HTR-8/SVneo (cell line): Measurements from ENCODE around the gene DCP2.
"Not testable (repeated sequence)": the region's sequence is repeated elsewhere in the genome, so short reads cannot be mapped to it uniquely, and the experiment has no call there.

ENCODE experiments used
- DNase-seq: peaks from one replicate; pipeline ENCODE4 v3.0.0; 2011; ENCODE audit warnings: low spot score, mixed read lengths; ENCODE audit not compliant: insufficient read length
- FAIRE-seq: peaks from 2 replicates; lab custom pipeline; 2011; peaks lifted over from hg19 to GRCh38; lab: Jason Lieb, UNC

Gene DCP2

GRCh38 chr5:112976432-112977309, at the start of gene DCP2:
TSS of gene DCP2 (plus strand) at chr5:112976798. CDS start at chr5:112976934, 136 bp downstream.
- peak; percentile 96 for FAIRE-seq
- DNase-seq: peak; percentile 98

GRCh38 chr5:112929336-112930081, 47.1 kb upstream of the DCP2 start:
- FAIRE-seq: no peak
- no peak for DNase-seq

GRCh38 chr5:112930082-112930344, 46.6 kb upstream of the DCP2 start:
- FAIRE-seq: no peak

GRCh38 chr5:112931473-112931872, 45.1 kb upstream of the DCP2 start:
- DNase-seq (peak; percentile 33), FAIRE-seq (no peak)

More at GRCh38 chr5:112930082-112930344, 46.6 kb upstream of the DCP2 start:
- DNase-seq: no peak

GRCh38 chr5:112933105-112933504, 43.5 kb upstream of the DCP2 start:
- DNase-seq (no peak), FAIRE-seq (no peak)

GRCh38 chr5:112933651-112934365, 42.8 kb upstream of the DCP2 start:
- DNase-seq: peak; percentile 8
- no peak for FAIRE-seq

- FAIRE-seq (no peak), DNase-seq (no peak)
These were observed 42.3 kb upstream of the DCP2 start for GRCh38 chr5:112934366-112934663.

GRCh38 chr5:112935675-112936074, 40.9 kb upstream of the DCP2 start:
- no peak for DNase-seq
- no peak for FAIRE-seq

GRCh38 chr5:112938286-112938685, 38.3 kb upstream of the DCP2 start:
- FAIRE-seq: no peak
- no peak for DNase-seq

- no peak for DNase-seq
- no peak for FAIRE-seq
These were observed 35.9 kb upstream of the DCP2 start for GRCh38 chr5:112940670-112941069.

GRCh38 chr5:112948458-112948857, 28.1 kb upstream of the DCP2 start:
- DNase-seq (no peak), FAIRE-seq (no peak)

GRCh38 chr5:112951124-112951702, 25.4 kb upstream of the DCP2 start:
- FAIRE-seq (no peak), DNase-seq (no peak)

- no peak for FAIRE-seq
- DNase-seq: no peak
These were observed 20.0 kb upstream of the DCP2 start for GRCh38 chr5:112956606-112957005.

- FAIRE-seq (no peak), DNase-seq (no peak)
These were observed 19.4 kb upstream of the DCP2 start for GRCh38 chr5:112957036-112957808.

- FAIRE-seq (peak; percentile 42), DNase-seq (peak; percentile 76)
These were observed 18.2 kb upstream of the DCP2 start for GRCh38 chr5:112958093-112959088.

GRCh38 chr5:112959872-112960271, 16.7 kb upstream of the DCP2 start:
- FAIRE-seq: not testable (repeated sequence)
- DNase-seq: peak; percentile 41

GRCh38 chr5:112960315-112960714, 16.3 kb upstream of the DCP2 start:
- FAIRE-seq (no peak), DNase-seq (no peak)

- FAIRE-seq: no peak
These were observed 15.6 kb upstream of the DCP2 start for GRCh38 chr5:112960863-112961504.

More at GRCh38 chr5:112960863-112961504, 15.6 kb upstream of the DCP2 start:
- no peak for DNase-seq
